ENCODE data around the gene LEKR1.

Gene LEKR1

DNA sequence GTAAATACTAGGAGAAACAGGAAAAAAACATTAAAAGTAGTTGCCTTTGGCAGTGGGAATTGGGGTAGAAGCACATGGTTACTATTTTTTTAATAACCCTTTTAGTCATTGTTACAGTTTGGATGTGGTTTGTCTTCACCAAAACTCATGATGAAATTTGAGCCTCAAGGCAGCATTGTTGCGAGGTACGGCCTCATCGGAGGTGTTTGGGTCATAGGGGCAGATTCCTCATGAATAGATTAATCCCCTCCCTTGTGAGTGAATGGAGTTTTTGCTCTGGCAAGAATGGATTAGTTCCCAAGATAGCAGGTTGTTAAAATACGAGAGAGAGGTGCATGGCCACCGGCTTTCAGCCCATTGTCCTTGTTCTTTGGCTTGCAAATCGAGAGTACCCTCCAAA lies 92.6 kb downstream of the LEKR1 start:
- H3K9ac ChIP-seq (ENCODE audit: low read length) = no peak overlapping the region
- H3K36me3 ChIP-seq (ENCODE audit: control insufficient read depth in 1 of 2, insufficient read depth in 2 of 2, low read depth in 1 of 2, low read length in 2 of 2) = no peaks in the 10 kb centered on the region
- no peaks in the 10 kb centered on the region for H3K9me3 ChIP-seq (ENCODE audit: control insufficient read depth, low read length)
- no peak overlapping the region for H4K8ac ChIP-seq (ENCODE audit: low read length)
- no peak overlapping the region for H4K91ac ChIP-seq (ENCODE audit: low read length)
- no peak overlapping the region for H2BK5ac ChIP-seq (ENCODE audit: low read depth, low read length, poor library complexity, severe bottlenecking)
- H3K18ac ChIP-seq (ENCODE audit: low read depth in 1 of 2, low read length in 2 of 2) = no peak overlapping the region
- H2BK120ac ChIP-seq (ENCODE audit: low read depth, low read length) = no peak overlapping the region
- no peaks in the 10 kb centered on the region for H3K4me1 ChIP-seq (ENCODE audit: control insufficient read depth, insufficient read depth, low read depth, low read length)
- no peak for DNase-seq
- H2AFZ ChIP-seq (ENCODE audit: low read depth, low read length) = no peak overlapping the region
- no peak overlapping the region for H3K23ac ChIP-seq (ENCODE audit: low read length in 2 of 2)
- no peaks in the 10 kb centered on the region for H3K27me3 ChIP-seq (ENCODE audit: control insufficient read depth in 1 of 2, insufficient read depth in 1 of 2, low read length in 2 of 2)
- H2BK12ac ChIP-seq (ENCODE audit: low read length in 2 of 2) = no peak overlapping the region
- no peak overlapping the region for H3K4me3 ChIP-seq (ENCODE audit: insufficient read depth in 1 of 2, low read depth in 1 of 2, low read length in 2 of 2)
- H3K14ac ChIP-seq (ENCODE audit: low read length in 2 of 2) = no peak overlapping the region
- no peak overlapping the region for H3K4me2 ChIP-seq (ENCODE audit: low read length, poor library complexity, severe bottlenecking)
- no peak overlapping the region for H2AK5ac ChIP-seq (ENCODE audit: low read length, severe bottlenecking)
- no peak overlapping the region for H2BK15ac ChIP-seq (ENCODE audit: low read depth, poor library complexity, severe bottlenecking)
- H3K79me1 ChIP-seq (replicated peaks; ENCODE audit: low read length, poor library complexity, severe bottlenecking) = no peaks in the 10 kb centered on the region
- no peak overlapping the region for H3K4ac ChIP-seq (ENCODE audit: low read depth in 1 of 2, low read length in 2 of 2)
- H3K27ac ChIP-seq (ENCODE audit: low read length, poor library complexity, severe bottlenecking) = no peak overlapping the region
- WGBS = 94% methylated on average over 6 of the region's 6 CpGs

DNA sequence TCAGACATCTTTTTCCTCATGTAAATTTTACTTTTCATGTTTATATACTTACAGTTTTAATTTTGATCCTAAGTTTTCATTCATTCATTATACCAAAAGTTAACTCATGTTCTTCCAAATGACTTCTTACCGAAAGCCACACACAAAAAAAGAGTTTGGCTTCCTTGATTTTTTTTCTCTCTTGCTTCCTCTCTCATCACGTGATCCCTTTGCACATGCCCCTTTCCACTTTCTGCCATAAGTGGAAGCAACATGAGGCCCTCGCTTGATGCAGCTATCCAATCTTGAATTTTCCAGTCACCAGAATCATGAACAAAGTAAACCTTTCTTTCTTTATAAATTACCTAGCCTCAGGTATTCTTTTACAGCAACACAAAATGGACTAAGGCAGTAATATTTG lies 93.7 kb downstream of the LEKR1 start:
- no peaks in the 10 kb centered on the region for H3K9me3 ChIP-seq (ENCODE audit: control insufficient read depth, low read length)
- H4K91ac ChIP-seq (ENCODE audit: low read length) = no peak overlapping the region
- H3K27me3 ChIP-seq (ENCODE audit: control insufficient read depth in 1 of 2, insufficient read depth in 1 of 2, low read length in 2 of 2) = no peaks in the 10 kb centered on the region
- no peak overlapping the region for H3K9ac ChIP-seq (ENCODE audit: low read length)
- WGBS = 95% methylated on average over 3 of the region's 3 CpGs
- H3K36me3 ChIP-seq (ENCODE audit: control insufficient read depth in 1 of 2, insufficient read depth in 2 of 2, low read depth in 1 of 2, low read length in 2 of 2) = no peaks in the 10 kb centered on the region
- no peak overlapping the region for H2BK15ac ChIP-seq (ENCODE audit: low read depth, poor library complexity, severe bottlenecking)
- no peak overlapping the region for H3K4ac ChIP-seq (ENCODE audit: low read depth in 1 of 2, low read length in 2 of 2)
- no peak overlapping the region for H3K27ac ChIP-seq (ENCODE audit: low read length, poor library complexity, severe bottlenecking)
- no peak for DNase-seq
- no peak overlapping the region for H3K4me2 ChIP-seq (ENCODE audit: low read length, poor library complexity, severe bottlenecking)
- H2BK5ac ChIP-seq (ENCODE audit: low read depth, low read length, poor library complexity, severe bottlenecking) = no peak overlapping the region
- H4K8ac ChIP-seq (ENCODE audit: low read length) = no peak overlapping the region
- no peak overlapping the region for H3K23ac ChIP-seq (ENCODE audit: low read length in 2 of 2)
- no peak overlapping the region for H2BK12ac ChIP-seq (ENCODE audit: low read length in 2 of 2)
- no peaks in the 10 kb centered on the region for H3K4me1 ChIP-seq (ENCODE audit: control insufficient read depth, insufficient read depth, low read depth, low read length)
- H3K18ac ChIP-seq (ENCODE audit: low read depth in 1 of 2, low read length in 2 of 2) = no peak overlapping the region
- H2AK5ac ChIP-seq (ENCODE audit: low read length, severe bottlenecking) = no peak overlapping the region
- no peak overlapping the region for H3K4me3 ChIP-seq (ENCODE audit: insufficient read depth in 1 of 2, low read depth in 1 of 2, low read length in 2 of 2)
- H3K79me1 ChIP-seq (replicated peaks; ENCODE audit: low read length, poor library complexity, severe bottlenecking) = no peaks in the 10 kb centered on the region
- no peak overlapping the region for H2AFZ ChIP-seq (ENCODE audit: low read depth, low read length)
- H2BK120ac ChIP-seq (ENCODE audit: low read depth, low read length) = no peak overlapping the region
- H3K14ac ChIP-seq (ENCODE audit: low read length in 2 of 2) = no peak overlapping the region

- Histone ChIP-seq H4K8ac (ENCODE audit: low read length) (no peak overlapping the region), H3K4me2 (ENCODE audit: low read length, poor library complexity, severe bottlenecking) (no peak overlapping the region), H3K4me1 (ENCODE audit: control insufficient read depth, insufficient read depth, low read depth, low read length) (no peaks in the 10 kb centered on the region), H3K36me3 (ENCODE audit: control insufficient read depth in 1 of 2, insufficient read depth in 2 of 2, low read depth in 1 of 2, low read length in 2 of 2) (no peaks in the 10 kb centered on the region), H2AK5ac (ENCODE audit: low read length, severe bottlenecking) (no peak overlapping the region), H2BK5ac (ENCODE audit: low read depth, low read length, poor library complexity, severe bottlenecking) (no peak overlapping the region), H3K9me3 (ENCODE audit: control insufficient read depth, low read length) (no peaks in the 10 kb centered on the region), H3K79me1 (replicated peaks; ENCODE audit: low read length, poor library complexity, severe bottlenecking) (no peaks in the 10 kb centered on the region), H2BK15ac (ENCODE audit: low read depth, poor library complexity, severe bottlenecking) (no peak overlapping the region), H3K4me3 (ENCODE audit: insufficient read depth in 1 of 2, low read depth in 1 of 2, low read length in 2 of 2) (no peak overlapping the region), H3K18ac (ENCODE audit: low read depth in 1 of 2, low read length in 2 of 2) (no peak overlapping the region), H3K27me3 (ENCODE audit: control insufficient read depth in 1 of 2, insufficient read depth in 1 of 2, low read length in 2 of 2) (no peaks in the 10 kb centered on the region), H3K27ac (ENCODE audit: low read length, poor library complexity, severe bottlenecking) (no peak overlapping the region), H3K4ac (ENCODE audit: low read depth in 1 of 2, low read length in 2 of 2) (no peak overlapping the region), H2BK120ac (ENCODE audit: low read depth, low read length) (no peak overlapping the region), H2AFZ (ENCODE audit: low read depth, low read length) (no peak overlapping the region), H4K91ac (ENCODE audit: low read length) (no peak overlapping the region), H2BK12ac (ENCODE audit: low read length in 2 of 2) (no peak overlapping the region), H3K14ac (ENCODE audit: low read length in 2 of 2) (no peak overlapping the region), H3K9ac (ENCODE audit: low read length) (no peak overlapping the region), H3K23ac (ENCODE audit: low read length in 2 of 2) (no peak overlapping the region)
- no CpG with 5 or more reads among the region's 1 CpG for WGBS
- DNase-seq = no peak
Measured at GRCh38 chr3:156920399-156920798, 94.2 kb downstream of the LEKR1 start.

DNA sequence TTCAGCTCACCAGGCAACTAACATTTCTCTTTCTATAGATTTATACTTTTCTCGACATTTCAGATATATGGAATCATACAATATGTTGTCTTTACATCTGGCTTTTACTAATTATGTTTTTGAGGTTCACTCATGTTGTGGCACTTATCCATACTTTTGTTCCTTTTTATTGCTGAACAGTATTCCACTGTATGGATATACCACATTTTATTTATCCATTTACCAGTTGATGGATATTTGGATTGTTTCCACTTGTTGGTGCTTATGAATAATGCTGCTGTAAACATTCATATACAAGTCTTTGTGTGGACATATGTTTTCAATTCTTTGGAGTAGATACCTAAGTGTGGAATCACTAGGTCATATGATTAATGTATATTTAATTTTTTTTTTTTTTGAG lies 97.2 kb downstream of the LEKR1 start:
- DNase-seq = no peak
- no peaks in the 10 kb centered on the region for H3K27me3 ChIP-seq (ENCODE audit: control insufficient read depth in 1 of 2, insufficient read depth in 1 of 2, low read length in 2 of 2)
- no peak overlapping the region for H2BK12ac ChIP-seq (ENCODE audit: low read length in 2 of 2)
- no peak overlapping the region for H2AFZ ChIP-seq (ENCODE audit: low read depth, low read length)
- no peaks in the 10 kb centered on the region for H3K4me1 ChIP-seq (ENCODE audit: control insufficient read depth, insufficient read depth, low read depth, low read length)
- H2BK15ac ChIP-seq (ENCODE audit: low read depth, poor library complexity, severe bottlenecking) = no peak overlapping the region
- H2AK5ac ChIP-seq (ENCODE audit: low read length, severe bottlenecking) = no peak overlapping the region
- no peaks in the 10 kb centered on the region for H3K79me1 ChIP-seq (replicated peaks; ENCODE audit: low read length, poor library complexity, severe bottlenecking)
- WGBS = no CpG with 5 or more reads among the region's 1 CpG
- H3K36me3 ChIP-seq (ENCODE audit: control insufficient read depth in 1 of 2, insufficient read depth in 2 of 2, low read depth in 1 of 2, low read length in 2 of 2) = no peaks in the 10 kb centered on the region
- peaks cover 1% of the 10 kb centered on the region for H3K9me3 ChIP-seq (ENCODE audit: control insufficient read depth, low read length)
- no peak overlapping the region for H2BK120ac ChIP-seq (ENCODE audit: low read depth, low read length)
- no peak overlapping the region for H3K18ac ChIP-seq (ENCODE audit: low read depth in 1 of 2, low read length in 2 of 2)
- no peak overlapping the region for H3K23ac ChIP-seq (ENCODE audit: low read length in 2 of 2)
- H4K8ac ChIP-seq (ENCODE audit: low read length) = no peak overlapping the region
- no peak overlapping the region for H3K14ac ChIP-seq (ENCODE audit: low read length in 2 of 2)
- H3K27ac ChIP-seq (ENCODE audit: low read length, poor library complexity, severe bottlenecking) = no peak overlapping the region
- no peak overlapping the region for H2BK5ac ChIP-seq (ENCODE audit: low read depth, low read length, poor library complexity, severe bottlenecking)
- H3K4ac ChIP-seq (ENCODE audit: low read depth in 1 of 2, low read length in 2 of 2) = no peak overlapping the region
- H3K4me2 ChIP-seq (ENCODE audit: low read length, poor library complexity, severe bottlenecking) = no peak overlapping the region
- no peak overlapping the region for H3K9ac ChIP-seq (ENCODE audit: low read length)
- no peak overlapping the region for H3K4me3 ChIP-seq (ENCODE audit: insufficient read depth in 1 of 2, low read depth in 1 of 2, low read length in 2 of 2)
- H4K91ac ChIP-seq (ENCODE audit: low read length) = no peak overlapping the region

Measured in mesenchymal stem cell (in vitro differentiated cells and primary cell).